HG02798 (cell line): ENCODE data around the gene RPL4.
"Not testable (repeated sequence)": the region's sequence is repeated elsewhere in the genome, so short reads cannot be mapped to it uniquely, and the experiment has no call there.

Experiments
- ATAC-seq: cut with Tn5 transposase; IDR thresholded peaks from one replicate; pipeline ENCODE4 v1.9.1; 2021; ENCODE audit warnings: mild to moderate bottlenecking; ENCODE audit not compliant: unreplicated experiment, poor library complexity

Gene RPL4

GRCh38 chr15:66461294-66461693 lies 43.4 kb downstream of the RPL4 start:
- not testable (repeated sequence) for ATAC-seq

GRCh38 chr15:66459818-66460615 lies 44.6 kb downstream of the RPL4 start:
- no peak for ATAC-seq

- no peak for ATAC-seq
Observed at GRCh38 chr15:66456211-66456610, 48.4 kb downstream of the RPL4 start.

GRCh38 chr15:66454143-66454542 lies 50.5 kb downstream of the RPL4 start:
- ATAC-seq, result no peak

- ATAC-seq, result no peak
Observed at GRCh38 chr15:66452971-66453580, 51.6 kb downstream of the RPL4 start.

- ATAC-seq, result no peak
Observed at GRCh38 chr15:66452420-66452819, 52.2 kb downstream of the RPL4 start.
